Sigmoid colon (tissue), 7 donors: Measurements from ENCODE around the gene ALX1. TPM values are rescaled to one million over a fixed set of nuclear protein-coding genes. Genes with fewer than 3 reads are reported as not detected.

ENCODE experiments used
- DNase-seq: peaks from one replicate; pipeline ENCODE4 v3.0.0-alpha.2; 2019
- H3K27ac ChIP-seq, 4 donors: fragments of 200-600 bp; sonication (generic); one replicate each; pipeline ENCODE4 v1.5.1; 2016 to 2019; ENCODE audit warnings: mild to moderate bottlenecking in 1 of 4
- H3K27me3 ChIP-seq, 3 donors: fragments of 200-600 bp; sonication (generic); one replicate each; pipeline ENCODE4 v1.5.1; 2019; ENCODE audit warnings: mild to moderate bottlenecking in 1 of 3
- H3K36me3 ChIP-seq, 4 donors: fragments of 200-600 bp; sonication (generic); one replicate each; pipeline ENCODE4 v1.5.1; 2016 to 2019
- H3K4me1 ChIP-seq, 4 donors: fragments of 200-600 bp; sonication (generic); one replicate each; pipeline ENCODE4 v1.5.1; 2017 to 2019
- H3K4me3 ChIP-seq, 4 donors: fragments of 200-600 bp; sonication (generic); one replicate each; pipeline ENCODE4 v1.5.1; 2017 to 2019; ENCODE audit warnings: mild to moderate bottlenecking in 2 of 4, moderate library complexity in 1 of 4
- H3K9me3 ChIP-seq, 4 donors: fragments of 200-600 bp in 3 of 4; sonication (generic) in 3 of 4; one replicate each; pipeline versions ENCODE4 v1.5.1 to v1.6.1; 2013 to 2019
- CTCF ChIP-seq, 4 experiments: fragments of 450-650 bp in 3 of 4; fragments of 200-600 bp in 1 of 4; IDR thresholded peaks; one replicate each; pipeline ENCODE4 v1.5.1; 2016 to 2019; ENCODE audit warnings: antibody characterized with exemption in 4 of 4, mild to moderate bottlenecking in 3 of 4, moderate library complexity in 2 of 4
- EP300 ChIP-seq, 4 donors: sonication (generic); formaldehyde crosslinking; IDR thresholded peaks; one replicate each; pipeline ENCODE4 v1.6.1; 2017; ENCODE audit warnings: antibody characterized with exemption in 4 of 4
- POLR2A ChIP-seq, 2 donors: fragments of 450-650 bp; IDR thresholded peaks; one replicate each; pipeline ENCODE4 v1.6.1; 2016; ENCODE audit warnings: antibody characterized with exemption in 2 of 2, mild to moderate bottlenecking in 2 of 2, moderate library complexity in 2 of 2
- POLR2AphosphoS5 ChIP-seq, 4 donors: sonication (generic); formaldehyde crosslinking; IDR thresholded peaks; one replicate each; pipeline ENCODE4 v1.6.1; 2017; ENCODE audit warnings: antibody characterized with exemption in 4 of 4
- WGBS, 2 donors: extraction: QIAGEN DNeasy Blood & Tissue Kit; methylation state at CpG; one replicate each; pipeline ENCODE4 v1.1.7; 2013; 5-methylcytosine and 5-hydroxymethylcytosine counted together
- intact Hi-C: fragments of 100-400 bp; cut with DNase I; formaldehyde crosslinking; loops from one replicate; pipeline ENCODE4 v1.15.1; 2023
- polyA plus RNA-seq, 3 donors: library from polyadenylated mRNA; stranded (reverse); fragments of 200-250 nt; gene quantifications; one replicate each; pipeline ENCODE4 v1.2.3, GENCODE V29; 2013
- total RNA-seq, 4 donors: library from RNA; depleted of rRNA; stranded (reverse); fragments of >200 nt; gene quantifications; one replicate each; pipeline ENCODE4 v1.1.0, GENCODE V29; 2016
- donor health status: healthy with polysubstance abuse.
- donor health status: Bipolar disorder and iron deficiency.
- donor health status: healthy.

ALX1 gene
- total and polyA plus RNA-seq, 7 donors: 0.33 TPM; not detected in 6

GRCh38 chr12:85275374-85275773 is 4.6 kb upstream of the ALX1 start:
- DNase-seq: peak; percentile 27
- Histone ChIP-seq H3K4me3 (no peak overlapping the region), H3K4me1 (peaks cover 0 to 17% (median 15%) of the 10 kb centered on the region in 4 donors), H3K27me3 (peaks cover 39 to 93% (median 76%) of the 10 kb centered on the region in 3 donors), H3K27ac (no peak overlapping the region), H3K36me3 (no peaks in the 10 kb centered on the region), H3K9me3 (no peaks in the 10 kb centered on the region)
- intact Hi-C loops: no loop called here
- TF ChIP-seq CTCF (IDR thresholded peaks at IDR 0.05): no peak
- TF ChIP-seq POLR2AphosphoS5 (IDR thresholded peaks at IDR 0.05): no peak
- TF ChIP-seq EP300 (IDR thresholded peaks at IDR 0.05): no peak
- TF ChIP-seq POLR2A (IDR thresholded peaks at IDR 0.05): no peak
- 4 to 13% methylated on average over 2 of the region's 2 CpGs for WGBS, 2 donors

- Histone ChIP-seq H3K4me1 (peaks cover 0 to 26% (median 24%) of the 10 kb centered on the region in 4 donors), H3K27ac (no peak overlapping the region), H3K4me3 (no peak overlapping the region), H3K27me3 (peaks cover 54 to 100% (median 94%) of the 10 kb centered on the region in 3 donors), H3K9me3 (no peaks in the 10 kb centered on the region), H3K36me3 (no peaks in the 10 kb centered on the region)
- no peak for TF ChIP-seq EP300 (IDR thresholded peaks at IDR 0.05)
- TF ChIP-seq POLR2A (IDR thresholded peaks at IDR 0.05): no peak
- no peak for TF ChIP-seq POLR2AphosphoS5 (IDR thresholded peaks at IDR 0.05)
- TF ChIP-seq CTCF (IDR thresholded peaks at IDR 0.05): no peak
- 31 to 33% methylated on average over 3 of the region's 3 CpGs for WGBS, 2 donors
- intact Hi-C loops: no loop called here
- no peak for DNase-seq
These were observed 2.8 kb upstream of the ALX1 start for GRCh38 chr12:85277191-85277590.

GRCh38 chr12:85277900-85278597 is 2.0 kb upstream of the ALX1 start:
- intact Hi-C loops: no loop called here
- Histone ChIP-seq H3K9me3 (no peaks in the 10 kb centered on the region), H3K4me1 (peaks cover 0 to 26% (median 24%) of the 10 kb centered on the region in 4 donors), H3K4me3 (no peak overlapping the region), H3K27me3 (peaks cover 54 to 100% (median 96%) of the 10 kb centered on the region in 3 donors), H3K27ac (no peak overlapping the region), H3K36me3 (no peaks in the 10 kb centered on the region)
- peak; percentile 59 for DNase-seq
- TF ChIP-seq POLR2A (IDR thresholded peaks at IDR 0.05) (no peak), POLR2AphosphoS5 (IDR thresholded peaks at IDR 0.05) (no peak), CTCF (IDR thresholded peaks at IDR 0.05) (no peak), EP300 (IDR thresholded peaks at IDR 0.05) (no peak)
- WGBS, 2 donors: 17 to 28% methylated on average over 30 of the region's 30 CpGs

- H3K4me3 ChIP-seq: no peak overlapping the region
- WGBS, 2 donors: 25 to 57% methylated on average over 37 of the region's 37 CpGs
- no peak overlapping the region for H3K27ac ChIP-seq
- no peak for DNase-seq
- TF ChIP-seq EP300 (IDR thresholded peaks at IDR 0.05): no peak
- TF ChIP-seq CTCF (IDR thresholded peaks at IDR 0.05): no peak
- TF ChIP-seq POLR2A (IDR thresholded peaks at IDR 0.05): no peak
- TF ChIP-seq POLR2AphosphoS5 (IDR thresholded peaks at IDR 0.05): no peak
- H3K36me3 ChIP-seq: no peaks in the 10 kb centered on the region
- H3K4me1 ChIP-seq: peaks cover 0 to 23% (median 21%) of the 10 kb centered on the region in 4 donors
- intact Hi-C loops: no loop called here
- peaks cover 53 to 100% (median 96%) of the 10 kb centered on the region in 3 donors for H3K27me3 ChIP-seq
- H3K9me3 ChIP-seq: no peaks in the 10 kb centered on the region
These were observed 1.2 kb upstream of the ALX1 start for GRCh38 chr12:85278598-85279448.
